GM23338 (cell line): ENCODE data around the gene PTPRN2. TPM values are rescaled to one million over a fixed set of nuclear protein-coding genes. Genes with fewer than 3 reads are reported as not detected.

Experiments used
- ATAC-seq: fragments of 200-7000 bp; cut with Tn5 transposase; 3 replicates; pipeline ENCODE4 v1.9.1; 2020
- DNase-seq: peaks from one replicate; pipeline ENCODE4 v3.0.0-alpha.2; 2015; ENCODE audit warnings: low spot score
- H2AFZ ChIP-seq: fragments of 200-600 bp; sonication (generic); 2 replicates; pipeline ENCODE4 v1.8.0; 2016; ENCODE audit warnings: antibody characterized with exemption, mild to moderate bottlenecking, moderate library complexity
- H3F3A ChIP-seq: fragments of 200-600 bp; sonication (generic); replicated peaks from 2 replicates; pipeline ENCODE4 v1.8.0; 2017; ENCODE audit warnings: antibody characterized with exemption, mixed run types, low read depth
- H3K27ac ChIP-seq: fragments of 200-600 bp; sonication (generic); 2 replicates; pipeline ENCODE4 v1.6.1; 2016; ENCODE audit warnings: low read depth
- H3K27me3 ChIP-seq: fragments of 200-600 bp; sonication (generic); 2 replicates; pipeline ENCODE4 v1.8.0; 2016; ENCODE audit warnings: mild to moderate bottlenecking, mixed run types, moderate library complexity; ENCODE audit not compliant: insufficient read depth
- H3K36me3 ChIP-seq: fragments of 200-600 bp; sonication (generic); 2 replicates; pipeline ENCODE4 v1.8.0; 2016; ENCODE audit warnings: mild to moderate bottlenecking; ENCODE audit not compliant: insufficient read depth
- H3K4me1 ChIP-seq: fragments of 200-600 bp; sonication (generic); 2 replicates; pipeline ENCODE4 v1.8.0; 2016; ENCODE audit warnings: mild to moderate bottlenecking, moderate library complexity; ENCODE audit not compliant: insufficient read depth
- H3K4me2 ChIP-seq: fragments of 200-600 bp; sonication (generic); 2 replicates; pipeline ENCODE4 v1.7.1; 2017; ENCODE audit warnings: mixed run types
- H3K4me3 ChIP-seq: fragments of 200-600 bp; sonication (generic); 2 replicates; pipeline ENCODE4 v1.6.1; 2016; ENCODE audit warnings: mixed run types
- H3K79me2 ChIP-seq: fragments of 200-600 bp; sonication (generic); replicated peaks from 2 replicates; pipeline ENCODE4 v1.8.0; 2017; ENCODE audit warnings: mild to moderate bottlenecking; ENCODE audit not compliant: insufficient read depth
- H3K9me2 ChIP-seq: fragments of 200-600 bp; sonication (generic); 2 replicates; pipeline ENCODE4 v1.8.0; 2017; ENCODE audit not compliant: insufficient read depth
- H4K20me1 ChIP-seq: fragments of 200-600 bp; sonication (generic); replicated peaks from 2 replicates; pipeline ENCODE4 v1.8.0; 2017; ENCODE audit warnings: mild to moderate bottlenecking; ENCODE audit not compliant: insufficient read depth
- H3K27ac Mint-ChIP-seq: 2 replicates; pipeline ENCODE4 v1.8.0; 2020; ENCODE audit warnings: inconsistent platforms, mild to moderate bottlenecking, moderate library complexity, mixed read lengths
- H3K27me3 Mint-ChIP-seq: 3 replicates; pipeline ENCODE4 v1.8.0; 2022; ENCODE audit warnings: low read depth, mild to moderate bottlenecking, moderate library complexity, mixed read lengths, inconsistent platforms; ENCODE audit not compliant: insufficient read depth, poor library complexity
- H3K36me3 Mint-ChIP-seq: 3 replicates; pipeline ENCODE4 v1.8.0; 2021; ENCODE audit warnings: low read depth, mild to moderate bottlenecking, inconsistent platforms, moderate library complexity, mixed read lengths
- H3K4me1 Mint-ChIP-seq: 3 replicates; pipeline ENCODE4 v1.8.0; 2020; ENCODE audit warnings: mild to moderate bottlenecking, inconsistent platforms, mixed read lengths
- H3K4me3 Mint-ChIP-seq: 3 replicates; pipeline ENCODE4 v1.8.0; 2021; ENCODE audit warnings: moderate library complexity, mild to moderate bottlenecking, inconsistent platforms, mixed read lengths
- H3K9me3 Mint-ChIP-seq: 3 replicates; pipeline ENCODE4 v1.8.0; 2020; ENCODE audit warnings: moderate library complexity, mild to moderate bottlenecking, inconsistent platforms, mixed read lengths
- CREB1 ChIP-seq: fragments of 250-450 bp; sonication (Bioruptor Pico); IDR thresholded peaks from 2 replicates; pipeline ENCODE4 v1.5.0; 2020; ENCODE audit warnings: low read depth, mild to moderate bottlenecking, moderate library complexity
- CTCF ChIP-seq, 2 experiments: fragments of 200-600 bp in 1 of 2; sonication (generic) in 1 of 2; conservative IDR thresholded peaks; 2 replicates each; pipeline versions ENCODE4 v1.5.1 to v1.6.1; 2016 to 2017; ENCODE audit warnings: antibody characterized with exemption in 2 of 2, low read depth in 2 of 2, mild to moderate bottlenecking in 2 of 2, moderate library complexity in 1 of 2
- ETS1 ChIP-seq: IDR thresholded peaks from 2 replicates; pipeline ENCODE4 v1.6.1; 2016; ENCODE audit warnings: antibody characterized with exemption
- JUNB ChIP-seq: IDR thresholded peaks from one replicate; pipeline ENCODE4 v1.6.1; 2016; ENCODE audit warnings: antibody characterized with exemption; ENCODE audit not compliant: unreplicated experiment
- POLR2AphosphoS5 ChIP-seq: IDR thresholded peaks from 2 replicates; pipeline ENCODE4 v1.6.1; 2016; ENCODE audit warnings: antibody characterized with exemption, low read depth
- REST ChIP-seq: IDR thresholded peaks from one replicate; pipeline ENCODE4 v1.6.1; 2018; ENCODE audit warnings: antibody characterized with exemption; ENCODE audit not compliant: unreplicated experiment
- ZNF114 ChIP-seq: fragments of 250-450 bp; sonication (Bioruptor Pico); IDR thresholded peaks from 2 replicates; pipeline ENCODE4 v1.5.0; 2020; ENCODE audit warnings: mild to moderate bottlenecking, moderate library complexity
- ZNF331 ChIP-seq: fragments of 250-450 bp; sonication (Bioruptor Pico); IDR thresholded peaks from 2 replicates; pipeline ENCODE4 v1.5.0; 2020; ENCODE audit warnings: low read depth, mild to moderate bottlenecking, moderate library complexity
- polyA plus RNA-seq: library from polyadenylated mRNA; unstranded; fragments of >200 nt; fragmentation: Nextera tagmentation; extraction: Ambion mirVana; gene quantifications from 2 replicates; pipeline ENCODE4 v1.2.1, GENCODE V29; 2016
- total RNA-seq: library from RNA; depleted of rRNA; stranded (reverse); fragments of >200 nt; shearing (Covaris generic); gene quantifications from 2 replicates; pipeline ENCODE4 v1.2.3, GENCODE V29; 2014
- TF ChIP-seq, protein P1 (sequence below): fragments of 250-450 bp; sonication (Bioruptor Pico); IDR thresholded peaks from 2 replicates; pipeline ENCODE4 v1.5.0; 2020; ENCODE audit warnings: mild to moderate bottlenecking, moderate library complexity

PTPRN2 gene
- total and polyA plus RNA-seq, 2 experiments from 2014 or later = 0.87 to 4.0 TPM

DNA sequence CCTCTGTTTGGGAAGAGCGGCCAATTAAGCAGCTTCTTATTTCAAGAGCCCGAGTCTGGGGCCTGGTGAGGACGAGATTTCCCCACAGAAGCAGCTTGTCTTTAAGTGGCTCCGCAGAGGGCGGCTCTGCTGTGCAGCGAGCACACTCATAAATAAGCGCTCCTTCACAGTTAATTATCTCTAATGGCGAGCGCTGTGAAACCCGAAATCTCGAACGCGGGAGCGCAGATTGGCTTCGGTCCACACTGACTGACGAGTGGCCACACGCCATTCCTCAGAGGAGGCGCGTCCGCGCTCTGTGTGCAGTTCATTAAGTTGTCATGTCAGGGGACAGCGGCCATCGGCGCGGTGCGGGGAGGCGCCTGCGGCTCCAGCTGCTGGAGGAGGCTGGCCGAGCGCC is 689.9 kb downstream of the PTPRN2 start:
- no peaks in the 10 kb centered on the region for H3K4me1 Mint-ChIP-seq
- no peak overlapping the region for H3K27ac ChIP-seq
- DNase-seq = no peak
- peaks cover 65% of the 10 kb centered on the region for H3K36me3 Mint-ChIP-seq
- no peaks in the 10 kb centered on the region for H3K79me2 ChIP-seq
- H2AFZ ChIP-seq = no peak overlapping the region
- no peak for ATAC-seq
- no peak overlapping the region for H3K4me3 ChIP-seq
- no peaks in the 10 kb centered on the region for H3K9me2 ChIP-seq
- no peaks in the 10 kb centered on the region for H4K20me1 ChIP-seq
- no peak for TF ChIP-seq REST
- H3K9me3 Mint-ChIP-seq = peaks cover 80% of the 10 kb centered on the region
- H3K4me2 ChIP-seq = no peak overlapping the region
- H3K4me3 Mint-ChIP-seq = no peak overlapping the region
- no peaks in the 10 kb centered on the region for H3K27me3 ChIP-seq
- H3K27me3 Mint-ChIP-seq = no peaks in the 10 kb centered on the region
- no peaks in the 10 kb centered on the region for H3F3A ChIP-seq
- no peak overlapping the region for H3K27ac Mint-ChIP-seq
- no peaks in the 10 kb centered on the region for H3K4me1 ChIP-seq
- H3K36me3 ChIP-seq = no peaks in the 10 kb centered on the region

GRCh38 chr7:157896774-157897555 is 690.7 kb downstream of the PTPRN2 start:
- TF ChIP-seq CTCF (conservative IDR thresholded peaks at IDR 0.05; ENCODE audit: low read depth in 2 of 2) (no peak), POLR2AphosphoS5 (no peak), ETS1 (no peak), ZNF114 (no peak), JUNB (no peak), CREB1 (CRISPR knock-in tag) (no peak), ZNF331 (CRISPR knock-in tag) (no peak)
- TF ChIP-seq, protein P1, sequence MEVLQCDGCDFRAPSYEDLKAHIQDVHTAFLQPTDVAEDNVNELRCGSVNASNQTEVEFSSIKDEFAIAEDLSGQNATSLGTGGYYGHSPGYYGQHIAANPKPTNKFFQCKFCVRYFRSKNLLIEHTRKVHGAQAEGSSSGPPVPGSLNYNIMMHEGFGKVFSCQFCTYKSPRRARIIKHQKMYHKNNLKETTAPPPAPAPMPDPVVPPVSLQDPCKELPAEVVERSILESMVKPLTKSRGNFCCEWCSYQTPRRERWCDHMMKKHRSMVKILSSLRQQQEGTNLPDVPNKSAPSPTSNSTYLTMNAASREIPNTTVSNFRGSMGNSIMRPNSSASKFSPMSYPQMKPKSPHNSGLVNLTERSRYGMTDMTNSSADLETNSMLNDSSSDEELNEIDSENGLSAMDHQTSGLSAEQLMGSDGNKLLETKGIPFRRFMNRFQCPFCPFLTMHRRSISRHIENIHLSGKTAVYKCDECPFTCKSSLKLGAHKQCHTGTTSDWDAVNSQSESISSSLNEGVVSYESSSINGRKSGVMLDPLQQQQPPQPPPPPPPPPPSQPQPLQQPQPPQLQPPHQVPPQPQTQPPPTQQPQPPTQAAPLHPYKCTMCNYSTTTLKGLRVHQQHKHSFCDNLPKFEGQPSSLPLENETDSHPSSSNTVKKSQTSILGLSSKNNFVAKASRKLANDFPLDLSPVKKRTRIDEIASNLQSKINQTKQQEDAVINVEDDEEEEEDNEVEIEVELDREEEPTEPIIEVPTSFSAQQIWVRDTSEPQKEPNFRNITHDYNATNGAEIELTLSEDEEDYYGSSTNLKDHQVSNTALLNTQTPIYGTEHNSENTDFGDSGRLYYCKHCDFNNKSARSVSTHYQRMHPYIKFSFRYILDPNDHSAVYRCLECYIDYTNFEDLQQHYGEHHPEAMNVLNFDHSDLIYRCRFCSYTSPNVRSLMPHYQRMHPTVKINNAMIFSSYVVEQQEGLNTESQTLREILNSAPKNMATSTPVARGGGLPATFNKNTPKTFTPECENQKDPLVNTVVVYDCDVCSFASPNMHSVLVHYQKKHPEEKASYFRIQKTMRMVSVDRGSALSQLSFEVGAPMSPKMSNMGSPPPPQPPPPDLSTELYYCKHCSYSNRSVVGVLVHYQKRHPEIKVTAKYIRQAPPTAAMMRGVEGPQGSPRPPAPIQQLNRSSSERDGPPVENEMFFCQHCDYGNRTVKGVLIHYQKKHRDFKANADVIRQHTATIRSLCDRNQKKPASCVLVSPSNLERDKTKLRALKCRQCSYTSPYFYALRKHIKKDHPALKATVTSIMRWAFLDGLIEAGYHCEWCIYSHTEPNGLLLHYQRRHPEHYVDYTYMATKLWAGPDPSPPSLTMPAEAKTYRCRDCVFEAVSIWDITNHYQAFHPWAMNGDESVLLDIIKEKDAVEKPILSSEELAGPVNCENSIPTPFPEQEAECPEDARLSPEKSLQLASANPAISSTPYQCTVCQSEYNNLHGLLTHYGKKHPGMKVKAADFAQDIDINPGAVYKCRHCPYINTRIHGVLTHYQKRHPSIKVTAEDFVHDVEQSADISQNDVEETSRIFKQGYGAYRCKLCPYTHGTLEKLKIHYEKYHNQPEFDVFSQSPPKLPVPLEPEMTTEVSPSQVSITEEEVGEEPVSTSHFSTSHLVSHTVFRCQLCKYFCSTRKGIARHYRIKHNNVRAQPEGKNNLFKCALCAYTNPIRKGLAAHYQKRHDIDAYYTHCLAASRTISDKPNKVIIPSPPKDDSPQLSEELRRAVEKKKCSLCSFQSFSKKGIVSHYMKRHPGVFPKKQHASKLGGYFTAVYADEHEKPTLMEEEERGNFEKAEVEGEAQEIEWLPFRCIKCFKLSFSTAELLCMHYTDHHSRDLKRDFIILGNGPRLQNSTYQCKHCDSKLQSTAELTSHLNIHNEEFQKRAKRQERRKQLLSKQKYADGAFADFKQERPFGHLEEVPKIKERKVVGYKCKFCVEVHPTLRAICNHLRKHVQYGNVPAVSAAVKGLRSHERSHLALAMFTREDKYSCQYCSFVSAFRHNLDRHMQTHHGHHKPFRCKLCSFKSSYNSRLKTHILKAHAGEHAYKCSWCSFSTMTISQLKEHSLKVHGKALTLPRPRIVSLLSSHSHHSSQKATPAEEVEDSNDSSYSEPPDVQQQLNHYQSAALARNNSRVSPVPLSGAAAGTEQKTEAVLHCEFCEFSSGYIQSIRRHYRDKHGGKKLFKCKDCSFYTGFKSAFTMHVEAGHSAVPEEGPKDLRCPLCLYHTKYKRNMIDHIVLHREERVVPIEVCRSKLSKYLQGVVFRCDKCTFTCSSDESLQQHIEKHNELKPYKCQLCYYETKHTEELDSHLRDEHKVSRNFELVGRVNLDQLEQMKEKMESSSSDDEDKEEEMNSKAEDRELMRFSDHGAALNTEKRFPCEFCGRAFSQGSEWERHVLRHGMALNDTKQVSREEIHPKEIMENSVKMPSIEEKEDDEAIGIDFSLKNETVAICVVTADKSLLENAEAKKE (CRISPR knock-in tag) = no peak
- H3K27ac ChIP-seq = no peak overlapping the region
- no peaks in the 10 kb centered on the region for H3K4me1 ChIP-seq
- peaks cover 70% of the 10 kb centered on the region for H3K36me3 Mint-ChIP-seq
- no peaks in the 10 kb centered on the region for H3F3A ChIP-seq
- DNase-seq (no peak), ATAC-seq (no peak)
- H4K20me1 ChIP-seq = no peaks in the 10 kb centered on the region
- no peak overlapping the region for H3K4me3 ChIP-seq
- no peaks in the 10 kb centered on the region for H3K79me2 ChIP-seq
- H3K27ac Mint-ChIP-seq = no peak overlapping the region
- no peaks in the 10 kb centered on the region for H3K27me3 Mint-ChIP-seq
- no peaks in the 10 kb centered on the region for H3K9me2 ChIP-seq
- no peak overlapping the region for H3K4me3 Mint-ChIP-seq
- peaks cover 74% of the 10 kb centered on the region for H3K9me3 Mint-ChIP-seq
- no peaks in the 10 kb centered on the region for H3K27me3 ChIP-seq
- H3K4me1 Mint-ChIP-seq = no peaks in the 10 kb centered on the region
- H3K4me2 ChIP-seq = no peak overlapping the region
- H3K36me3 ChIP-seq = no peaks in the 10 kb centered on the region
- H2AFZ ChIP-seq = no peak overlapping the region
